ENCODE measurements around the gene CLN6. TPM values are rescaled to one million over a fixed set of nuclear protein-coding genes. Genes with fewer than 3 reads are reported as not detected.

The CLN6 gene
- total RNA-seq, 2 experiments from 2014 or later: 60.2 to 117 TPM

DNA sequence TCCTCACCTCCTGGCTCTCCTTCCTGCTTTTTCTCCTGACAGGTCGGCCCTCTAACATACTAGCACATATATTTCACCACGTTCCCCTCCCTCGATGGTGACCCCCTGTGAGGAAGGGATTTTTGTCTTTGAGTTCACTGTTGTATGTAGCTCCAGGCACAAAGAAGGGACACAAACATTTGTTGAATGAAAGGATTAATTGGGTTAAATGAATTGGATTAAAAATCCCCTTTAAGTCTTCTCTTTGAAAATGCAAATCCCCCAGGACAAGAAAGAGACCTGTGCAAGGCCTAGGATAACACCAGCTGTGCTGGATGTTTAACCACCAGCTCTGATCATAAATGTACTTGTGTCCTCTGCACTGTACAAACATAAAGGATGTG is 27.7 kb downstream of the CLN6 start:
- Histone ChIP-seq H3K4me3 (ENCODE audit: low read depth, low read length, poor library complexity, severe bottlenecking) (no peak overlapping the region), H4K20me1 (ENCODE audit: insufficient read depth, low read length) (no peaks in the 10 kb centered on the region), H3K4me2 (ENCODE audit: low read length) (no peak overlapping the region), H2AFZ (ENCODE audit: low read length) (no peak overlapping the region), H3K36me3 (ENCODE audit: insufficient read depth, low read length) (peaks cover 36% of the 10 kb centered on the region), H3K27ac (ENCODE audit: low read depth, low read length, poor library complexity, severe bottlenecking) (peak overlapping the region; percentile 13), H3K4me1 (ENCODE audit: insufficient read depth, low read length, poor library complexity, severe bottlenecking) (peaks cover 13% of the 10 kb centered on the region), H3K9me2 (ENCODE audit: insufficient read depth, low read length) (no peaks in the 10 kb centered on the region), H3K9me3 (ENCODE audit: low read length) (no peaks in the 10 kb centered on the region), H3K79me2 (ENCODE audit: insufficient read depth, low read depth, low read length) (peaks cover 9% of the 10 kb centered on the region; the same call in 1 of the 2 replicates)
- TF ChIP-seq, protein P1, sequence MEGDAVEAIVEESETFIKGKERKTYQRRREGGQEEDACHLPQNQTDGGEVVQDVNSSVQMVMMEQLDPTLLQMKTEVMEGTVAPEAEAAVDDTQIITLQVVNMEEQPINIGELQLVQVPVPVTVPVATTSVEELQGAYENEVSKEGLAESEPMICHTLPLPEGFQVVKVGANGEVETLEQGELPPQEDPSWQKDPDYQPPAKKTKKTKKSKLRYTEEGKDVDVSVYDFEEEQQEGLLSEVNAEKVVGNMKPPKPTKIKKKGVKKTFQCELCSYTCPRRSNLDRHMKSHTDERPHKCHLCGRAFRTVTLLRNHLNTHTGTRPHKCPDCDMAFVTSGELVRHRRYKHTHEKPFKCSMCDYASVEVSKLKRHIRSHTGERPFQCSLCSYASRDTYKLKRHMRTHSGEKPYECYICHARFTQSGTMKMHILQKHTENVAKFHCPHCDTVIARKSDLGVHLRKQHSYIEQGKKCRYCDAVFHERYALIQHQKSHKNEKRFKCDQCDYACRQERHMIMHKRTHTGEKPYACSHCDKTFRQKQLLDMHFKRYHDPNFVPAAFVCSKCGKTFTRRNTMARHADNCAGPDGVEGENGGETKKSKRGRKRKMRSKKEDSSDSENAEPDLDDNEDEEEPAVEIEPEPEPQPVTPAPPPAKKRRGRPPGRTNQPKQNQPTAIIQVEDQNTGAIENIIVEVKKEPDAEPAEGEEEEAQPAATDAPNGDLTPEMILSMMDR (conservative IDR thresholded peaks at IDR 0.05; ENCODE audit: low read length): no peak
- no peak for TF ChIP-seq EZH2phosphoT487 (IDR thresholded peaks at IDR 0.05; ENCODE audit: borderline replicate concordance, low read depth, low read length)
- BruUV-seq (replicated peaks): no TSS peak
- DNase-seq (ENCODE audit: low spot score): no peak
- intact Hi-C loops (cut with micrococcal nuclease; ENCODE audit: unreplicated experiment): no loop called here
- ChIA-PET POLR2A (no interaction called here), CTCF (ENCODE audit: unreplicated experiment) (no interaction called here)

DNA sequence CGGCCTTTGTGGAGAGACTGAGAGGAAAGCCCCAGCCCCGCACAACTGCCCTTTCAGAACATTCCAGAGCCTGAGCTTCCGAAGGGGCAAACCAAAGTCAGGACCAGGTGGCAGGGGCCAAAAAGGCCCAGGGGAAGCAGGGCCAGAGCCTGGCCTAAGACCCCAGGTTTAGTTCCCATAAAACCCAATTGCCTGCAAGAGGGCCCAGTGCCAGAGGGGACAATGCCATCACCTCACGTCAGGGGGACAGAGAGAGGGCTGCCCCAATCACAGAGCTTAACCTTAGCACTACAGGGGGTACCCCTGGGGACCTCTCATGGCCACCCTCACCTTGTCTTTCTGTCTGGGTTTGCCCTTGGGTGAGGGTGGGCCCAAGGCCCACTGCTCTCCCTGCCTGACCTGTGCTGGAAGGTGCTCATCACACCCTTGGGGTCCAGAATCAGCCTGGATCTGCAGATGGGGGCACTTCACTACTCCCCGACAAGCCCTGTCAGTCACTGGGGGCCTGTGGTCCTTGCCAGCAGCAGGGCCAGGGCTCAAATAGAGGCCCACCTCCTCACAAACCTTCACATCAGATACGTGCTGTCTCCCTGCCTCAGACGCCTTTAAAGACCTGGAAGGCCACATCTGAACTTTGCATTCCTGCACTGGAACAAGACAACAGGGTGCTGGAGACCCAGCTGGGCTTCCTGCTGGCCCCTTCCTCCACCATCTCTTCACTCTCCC is 28.2 kb downstream of the CLN6 start:
- POLR2A ChIA-PET: interaction anchor here (0.6 kb wide), 1 partner anchor 96 kb away, joined by 4 read pairs; no protein-coding TSS in a partner anchor
- Histone ChIP-seq H3K4me2 (ENCODE audit: low read length) (no peak overlapping the region), H3K4me3 (ENCODE audit: low read depth, low read length, poor library complexity, severe bottlenecking) (no peak overlapping the region), H3K36me3 (ENCODE audit: insufficient read depth, low read length) (peaks cover 36% of the 10 kb centered on the region), H4K20me1 (ENCODE audit: insufficient read depth, low read length) (no peaks in the 10 kb centered on the region), H3K4me1 (ENCODE audit: insufficient read depth, low read length, poor library complexity, severe bottlenecking) (peaks cover 7% of the 10 kb centered on the region), H3K9me2 (ENCODE audit: insufficient read depth, low read length) (no peaks in the 10 kb centered on the region), H2AFZ (ENCODE audit: low read length) (no peak overlapping the region), H3K9me3 (ENCODE audit: low read length) (no peaks in the 10 kb centered on the region), H3K79me2 (ENCODE audit: insufficient read depth, low read depth, low read length) (peaks cover 9% of the 10 kb centered on the region; the same call in 1 of the 2 replicates), H3K27ac (ENCODE audit: low read depth, low read length, poor library complexity, severe bottlenecking) (peak overlapping the region; percentile 13)
- intact Hi-C loops (cut with micrococcal nuclease; ENCODE audit: unreplicated experiment): no loop called here
- CTCF ChIA-PET (ENCODE audit: unreplicated experiment): no interaction called here
- DNase-seq (ENCODE audit: low spot score): no peak
- no TSS peak for BruUV-seq (replicated peaks)
- TF ChIP-seq EZH2phosphoT487 (IDR thresholded peaks at IDR 0.05; ENCODE audit: borderline replicate concordance, low read depth, low read length): no peak
- TF ChIP-seq, protein P1 (conservative IDR thresholded peaks at IDR 0.05; ENCODE audit: low read length): no peak
